IPS DF 6.9 (cell line): ENCODE measurements around the gene MFSD2A.

Experiments
- DNase-seq: peaks from one replicate; pipeline ENCODE4 v3.0.0-alpha.2; 2013; ENCODE audit warnings: low read depth, low spot score
- H3K27ac ChIP-seq: one replicate; pipeline ENCODE4 v1.5.1; 2013; ENCODE audit warnings: low read length, control low read depth
- H3K27me3 ChIP-seq: 2 replicates; pipeline ENCODE4 v1.6.1; 2013; ENCODE audit warnings: mild to moderate bottlenecking, low read length; ENCODE audit not compliant: control insufficient read depth, insufficient read depth
- H3K36me3 ChIP-seq: 2 replicates; pipeline ENCODE4 v1.6.1; 2013; ENCODE audit warnings: low read length; ENCODE audit not compliant: control insufficient read depth, insufficient read depth
- H3K4me1 ChIP-seq: 2 replicates; pipeline ENCODE4 v1.6.1; 2013; ENCODE audit warnings: low read length; ENCODE audit not compliant: control insufficient read depth, insufficient read depth
- H3K4me3 ChIP-seq: 2 replicates; pipeline ENCODE4 v1.5.1; 2013; ENCODE audit warnings: mild to moderate bottlenecking, low read length
- H3K9me3 ChIP-seq: 2 replicates; pipeline ENCODE4 v1.6.1; 2013; ENCODE audit warnings: low read length, inconsistent platforms; ENCODE audit not compliant: control insufficient read depth, insufficient read depth
- whole genome bisulfite sequencing: extraction: QIAGEN DNeasy Blood & Tissue Kit; methylation state at CpG from one replicate; pipeline ENCODE4 v1.1.7; 2013; ENCODE audit warnings: mixed read lengths, missing lambda C conversion rate; ENCODE audit not compliant: insufficient read length, insufficient coverage; 5-methylcytosine and 5-hydroxymethylcytosine counted together

MFSD2A gene

GRCh38 chr1:39969048-39969447 is 14.1 kb downstream of the MFSD2A start:
- Histone ChIP-seq H3K27ac (no peak overlapping the region), H3K36me3 (peaks cover 39% of the 10 kb centered on the region), H3K9me3 (no peaks in the 10 kb centered on the region), H3K4me3 (no peak overlapping the region), H3K4me1 (no peaks in the 10 kb centered on the region), H3K27me3 (no peaks in the 10 kb centered on the region)
- no peak for DNase-seq
- WGBS, result no CpG with 5 or more reads among the region's 9 CpGs

DNA sequence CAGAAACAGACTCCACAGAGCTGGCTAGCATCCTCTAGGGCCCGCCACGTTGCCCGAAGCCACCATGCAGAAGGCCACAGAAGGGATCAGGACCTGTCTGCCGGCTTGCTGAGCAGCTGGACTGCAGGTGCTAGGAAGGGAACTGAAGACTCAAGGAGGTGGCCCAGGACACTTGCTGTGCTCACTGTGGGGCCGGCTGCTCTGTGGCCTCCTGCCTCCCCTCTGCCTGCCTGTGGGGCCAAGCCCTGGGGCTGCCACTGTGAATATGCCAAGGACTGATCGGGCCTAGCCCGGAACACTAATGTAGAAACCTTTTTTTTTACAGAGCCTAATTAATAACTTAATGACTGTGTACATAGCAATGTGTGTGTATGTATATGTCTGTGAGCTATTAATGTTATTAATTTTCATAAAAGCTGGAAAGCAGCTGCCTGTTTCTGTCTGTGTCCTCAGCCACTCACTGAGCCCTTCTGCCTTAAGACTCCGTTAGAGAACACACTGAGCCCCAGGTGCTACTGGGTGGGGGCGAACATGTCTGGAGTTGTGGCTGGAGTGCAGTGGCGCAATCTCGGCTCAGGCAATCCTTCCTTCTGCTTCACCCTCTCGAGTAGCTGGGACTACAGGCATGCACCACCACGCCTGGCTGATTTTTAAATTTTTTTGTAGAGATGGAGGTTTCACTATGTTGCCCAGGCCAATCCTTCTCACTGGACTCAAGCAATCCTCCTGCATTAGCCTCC is 14.8 kb downstream of the MFSD2A start:
- no peaks in the 10 kb centered on the region for H3K27me3 ChIP-seq
- H3K9me3 ChIP-seq, result no peaks in the 10 kb centered on the region
- H3K36me3 ChIP-seq, result peaks cover 39% of the 10 kb centered on the region
- no peak for DNase-seq
- no CpG with 5 or more reads among the region's 13 CpGs for WGBS
- H3K4me3 ChIP-seq, result no peak overlapping the region; the same call in 1 of the 2 replicates
- no peak overlapping the region for H3K27ac ChIP-seq
- no peaks in the 10 kb centered on the region for H3K4me1 ChIP-seq

- WGBS, result no CpG with 5 or more reads among the region's 4 CpGs
- peaks cover 39% of the 10 kb centered on the region for H3K36me3 ChIP-seq
- H3K27me3 ChIP-seq, result no peaks in the 10 kb centered on the region
- no peak for DNase-seq
- no peak overlapping the region for H3K27ac ChIP-seq
- no peaks in the 10 kb centered on the region for H3K4me1 ChIP-seq
- no peaks in the 10 kb centered on the region for H3K9me3 ChIP-seq
- H3K4me3 ChIP-seq, result no peak overlapping the region
These were observed 15.3 kb downstream of the MFSD2A start for GRCh38 chr1:39970274-39970673.

DNA sequence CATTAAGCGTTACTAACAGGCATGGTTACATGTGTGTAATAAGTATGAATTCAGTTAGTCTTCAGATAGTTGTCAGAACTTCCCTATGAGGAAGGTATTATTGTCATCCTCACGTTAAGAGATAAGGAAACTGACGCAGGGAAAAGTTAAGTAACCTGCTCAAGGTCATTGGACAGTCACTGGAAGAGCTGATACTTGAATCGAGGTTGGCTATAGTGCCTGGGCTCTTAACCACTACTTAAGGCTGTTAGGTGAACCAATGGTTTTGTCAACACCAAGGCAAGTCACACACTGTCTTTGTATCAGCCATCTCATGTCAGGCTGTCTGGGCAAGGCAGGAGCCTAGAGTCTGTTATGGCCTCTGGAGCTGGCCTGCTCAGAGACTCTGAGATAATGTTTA is 16.2 kb downstream of the MFSD2A start:
- H3K36me3 ChIP-seq, result peaks cover 36% of the 10 kb centered on the region
- H3K27me3 ChIP-seq, result no peaks in the 10 kb centered on the region
- no peaks in the 10 kb centered on the region for H3K4me1 ChIP-seq
- no peak overlapping the region for H3K27ac ChIP-seq
- no CpG with 5 or more reads among the region's 4 CpGs for WGBS
- DNase-seq, result no peak
- H3K9me3 ChIP-seq, result no peaks in the 10 kb centered on the region
- no peak overlapping the region for H3K4me3 ChIP-seq

GRCh38 chr1:39973503-39974135 is 18.7 kb downstream of the MFSD2A start:
- no peak overlapping the region for H3K4me3 ChIP-seq
- peaks cover 12% of the 10 kb centered on the region for H3K36me3 ChIP-seq
- no CpG with 5 or more reads among the region's 9 CpGs for WGBS
- no peaks in the 10 kb centered on the region for H3K4me1 ChIP-seq
- no peaks in the 10 kb centered on the region for H3K27me3 ChIP-seq
- no peaks in the 10 kb centered on the region for H3K9me3 ChIP-seq
- no peak overlapping the region for H3K27ac ChIP-seq
- DNase-seq, result peak; percentile 61

- Histone ChIP-seq H3K9me3 (no peaks in the 10 kb centered on the region), H3K36me3 (no peaks in the 10 kb centered on the region), H3K27me3 (no peaks in the 10 kb centered on the region), H3K4me3 (no peak overlapping the region), H3K27ac (no peak overlapping the region), H3K4me1 (peaks cover 6% of the 10 kb centered on the region)
- DNase-seq, result no peak
- no CpG with 5 or more reads among the region's 8 CpGs for WGBS
These were observed 21.8 kb downstream of the MFSD2A start for GRCh38 chr1:39976732-39977131.

DNA sequence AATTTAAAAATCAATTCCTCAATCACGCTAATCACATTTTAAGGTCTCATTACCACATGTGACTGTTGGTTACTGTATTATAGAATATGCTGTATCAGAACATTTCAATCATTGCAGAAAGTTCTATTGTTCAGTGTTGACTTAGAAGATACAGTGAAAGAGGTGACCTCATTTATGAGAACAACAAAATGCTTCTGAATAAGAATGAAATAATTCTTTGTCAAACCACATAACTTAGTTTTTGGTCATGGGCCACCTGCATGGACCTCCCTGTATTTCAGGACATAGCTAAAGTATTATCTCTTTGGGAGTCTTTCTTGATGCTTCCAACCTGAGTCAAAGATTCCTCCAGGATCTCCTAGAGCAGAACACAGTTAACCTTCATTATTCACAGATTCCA is 22.3 kb downstream of the MFSD2A start:
- Histone ChIP-seq H3K27ac (no peak overlapping the region), H3K36me3 (no peaks in the 10 kb centered on the region), H3K4me3 (no peak overlapping the region), H3K4me1 (peaks cover 6% of the 10 kb centered on the region), H3K27me3 (no peaks in the 10 kb centered on the region), H3K9me3 (no peaks in the 10 kb centered on the region)
- DNase-seq, result no peak
- 100% methylated on average over 1 of the region's 1 CpG for WGBS

- Histone ChIP-seq H3K27ac (no peak overlapping the region), H3K4me1 (peaks cover 6% of the 10 kb centered on the region), H3K36me3 (no peaks in the 10 kb centered on the region), H3K9me3 (no peaks in the 10 kb centered on the region), H3K4me3 (no peak overlapping the region), H3K27me3 (no peaks in the 10 kb centered on the region)
- no peak for DNase-seq
- WGBS, result no CpG with 5 or more reads among the region's 4 CpGs
These were observed 24.7 kb downstream of the MFSD2A start for GRCh38 chr1:39979654-39980053.

DNA sequence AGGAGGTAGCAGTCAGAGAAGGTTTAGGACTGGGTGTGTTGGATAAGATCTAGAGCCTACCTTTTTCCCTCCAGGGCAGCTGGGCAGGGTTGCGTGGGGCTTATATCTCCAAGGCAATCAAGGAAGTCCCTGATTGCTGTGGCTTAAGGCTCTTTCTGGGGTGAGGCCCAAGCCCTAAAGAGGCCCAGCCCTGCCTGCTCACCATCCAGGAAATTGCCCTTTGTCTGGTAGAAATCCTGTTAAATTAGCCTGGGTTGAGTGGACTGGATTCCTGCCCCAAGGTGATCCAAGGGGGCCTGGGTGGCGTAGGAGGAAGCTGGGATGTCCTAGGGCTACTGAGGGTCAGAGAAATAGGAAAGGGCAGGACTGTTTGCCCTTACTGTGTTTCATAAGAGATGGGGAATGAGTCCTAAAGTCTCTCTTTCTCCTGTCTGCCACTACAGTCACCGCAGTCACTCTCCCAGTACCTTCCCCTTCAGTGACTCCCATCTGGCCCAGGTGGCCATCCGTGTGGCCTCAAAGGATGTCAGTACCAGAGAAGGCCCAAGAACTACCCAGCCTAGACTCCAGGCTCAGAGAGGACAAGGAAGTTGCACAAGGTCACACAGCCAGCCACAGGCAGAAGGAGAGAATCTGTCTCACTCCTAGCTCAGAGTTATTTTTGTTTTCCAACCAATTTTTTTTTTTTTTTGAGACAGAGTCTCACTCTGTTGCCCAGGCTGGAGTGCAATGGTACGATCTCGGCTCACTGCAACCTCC is 25.8 kb downstream of the MFSD2A start:
- no CpG with 5 or more reads among the region's 6 CpGs for WGBS
- H3K4me3 ChIP-seq, result no peak overlapping the region
- H3K9me3 ChIP-seq, result no peaks in the 10 kb centered on the region
- no peaks in the 10 kb centered on the region for H3K36me3 ChIP-seq
- DNase-seq, result no peak
- peaks cover 8% of the 10 kb centered on the region for H3K4me1 ChIP-seq
- H3K27me3 ChIP-seq, result no peaks in the 10 kb centered on the region
- no peak overlapping the region for H3K27ac ChIP-seq

DNA sequence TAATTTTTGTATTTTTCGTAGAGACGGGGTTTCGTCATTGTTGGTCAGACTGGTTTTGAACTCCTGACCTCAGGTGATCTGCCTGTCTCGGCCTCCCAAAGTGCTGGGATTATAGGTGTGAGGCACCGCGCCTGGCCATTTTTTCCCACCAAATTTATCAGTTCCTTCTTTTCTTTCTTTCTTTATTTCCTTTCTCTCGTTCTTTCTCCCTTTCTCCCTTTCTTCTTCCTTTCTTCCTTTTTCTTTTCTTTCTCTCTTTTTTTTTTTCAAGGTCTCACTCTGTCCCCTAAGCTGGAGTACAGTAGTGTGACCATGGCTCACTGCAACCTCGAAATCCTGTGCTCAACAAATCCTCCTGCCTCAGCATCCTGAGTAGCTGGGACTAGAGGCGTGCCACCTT is 26.4 kb downstream of the MFSD2A start:
- H3K27me3 ChIP-seq, result no peaks in the 10 kb centered on the region
- no peaks in the 10 kb centered on the region for H3K36me3 ChIP-seq
- peaks cover 8% of the 10 kb centered on the region for H3K4me1 ChIP-seq
- no peaks in the 10 kb centered on the region for H3K9me3 ChIP-seq
- H3K4me3 ChIP-seq, result no peak overlapping the region
- WGBS, result no CpG with 5 or more reads among the region's 9 CpGs
- no peak overlapping the region for H3K27ac ChIP-seq
- no peak for DNase-seq
